HG02642 (cell line): ENCODE measurements around the gene TBX1.

Source experiments
- ATAC-seq: cut with Tn5 transposase; IDR thresholded peaks from one replicate; pipeline ENCODE4 v1.9.1; 2021; ENCODE audit warnings: mild to moderate bottlenecking; ENCODE audit not compliant: unreplicated experiment, poor library complexity

TBX1 gene

DNA sequence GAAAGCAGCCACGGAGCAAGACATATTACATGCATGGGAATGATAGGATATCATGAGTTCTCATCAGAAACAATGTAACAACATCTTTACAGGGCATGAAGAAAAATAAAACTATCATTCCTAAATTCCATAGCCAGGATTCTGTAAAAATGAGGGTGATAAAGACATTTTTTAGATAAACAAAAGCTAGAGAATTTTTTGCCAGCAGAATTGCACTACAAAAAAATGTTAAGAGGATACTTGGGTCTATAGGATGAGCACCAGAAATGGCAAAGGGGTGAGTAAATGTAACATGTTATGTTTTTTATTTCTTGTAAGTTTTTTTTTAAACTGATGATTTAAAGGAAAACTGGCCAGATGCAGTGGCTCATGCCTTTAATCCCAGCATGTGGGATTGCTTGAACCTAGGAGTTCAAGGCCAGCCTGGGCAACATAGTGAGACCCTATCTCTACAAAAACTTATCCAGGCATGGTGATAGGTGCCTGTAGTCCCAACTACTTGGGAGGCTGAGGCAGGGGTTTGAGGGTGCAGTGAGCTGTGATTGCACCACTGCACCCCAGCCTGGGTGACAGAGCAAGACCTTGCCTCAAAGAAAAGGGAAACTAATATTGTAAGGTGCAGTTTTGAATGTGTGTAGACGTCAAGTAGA, 33.2 kb downstream of the TBX1 start:
- no peak for ATAC-seq

DNA sequence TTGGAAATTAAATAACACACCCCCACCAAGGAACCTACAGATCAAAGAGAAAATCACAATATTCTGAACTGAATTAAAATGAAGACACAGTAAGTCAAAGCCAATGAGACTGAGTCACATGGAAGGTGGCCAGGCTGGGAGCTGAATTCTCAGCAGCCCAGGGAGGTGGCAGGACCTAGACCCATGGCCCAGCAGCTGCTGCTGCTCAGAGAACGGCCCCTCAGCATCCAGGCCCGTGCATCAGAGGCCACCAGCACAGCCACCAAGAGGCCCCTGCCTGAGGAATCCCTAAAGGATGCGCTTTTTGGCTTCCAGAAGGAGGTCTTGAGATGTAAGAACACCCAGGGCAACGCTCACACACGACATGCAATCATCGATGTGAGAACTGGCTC, 35.0 kb downstream of the TBX1 start:
- no peak for ATAC-seq

DNA sequence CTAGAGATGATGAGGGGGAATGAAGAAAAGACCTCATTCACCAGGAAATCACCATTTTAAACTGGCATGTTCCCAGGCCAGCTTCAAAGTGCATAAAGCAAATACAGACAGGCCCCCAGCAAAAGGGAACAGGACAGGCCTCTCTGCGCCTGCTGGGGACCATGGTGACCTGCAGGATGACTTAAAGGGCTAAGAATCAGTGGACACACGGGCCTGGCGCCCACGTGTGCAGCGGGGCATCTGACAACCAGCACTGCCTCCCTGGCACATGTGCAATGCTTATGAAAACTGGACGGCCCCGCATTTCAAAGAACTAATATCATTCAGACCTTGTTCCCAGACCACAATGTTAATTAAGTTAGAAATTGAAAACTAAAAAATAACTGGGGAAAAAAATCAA, 35.6 kb downstream of the TBX1 start:
- no peak for ATAC-seq

GRCh38 chr22:19797086-19798002, 36.8 kb downstream of the TBX1 start:
- ATAC-seq, result no peak

DNA sequence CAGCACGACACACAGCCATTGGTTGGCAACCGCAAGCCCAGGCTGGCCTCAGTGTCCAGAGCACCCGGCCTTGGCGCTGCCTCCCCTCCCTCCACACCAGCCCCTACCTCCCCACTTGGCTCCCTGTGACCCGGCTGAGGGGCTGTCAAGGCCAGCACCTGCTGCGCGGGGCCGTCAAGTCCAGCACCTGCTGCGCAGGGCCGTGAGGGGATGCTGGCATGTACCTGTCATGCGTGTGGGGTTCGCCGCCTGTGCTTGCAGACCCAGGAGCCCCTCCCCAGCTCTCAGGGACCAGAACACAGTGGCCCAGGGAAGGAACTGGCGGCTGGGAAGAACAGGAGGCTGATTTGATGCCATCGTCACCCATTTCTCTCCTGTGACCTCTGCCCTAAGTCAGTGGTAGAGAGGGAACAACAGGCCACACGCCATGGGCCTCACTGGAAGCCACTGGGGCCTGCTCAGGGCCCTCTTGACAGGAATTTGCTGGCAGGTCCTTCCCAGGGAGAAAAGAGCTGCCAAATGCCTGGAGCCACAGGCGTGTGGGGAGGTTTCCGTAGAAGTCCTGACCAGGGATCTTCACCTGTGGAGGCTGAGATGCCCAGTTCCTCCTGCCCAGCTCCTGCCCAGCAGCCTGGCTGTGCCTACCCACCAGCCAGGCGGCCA, 37.6 kb downstream of the TBX1 start:
- no peak for ATAC-seq

- ATAC-seq, result no peak
Observed at GRCh38 chr22:19798891-19799293, 38.3 kb downstream of the TBX1 start.

DNA sequence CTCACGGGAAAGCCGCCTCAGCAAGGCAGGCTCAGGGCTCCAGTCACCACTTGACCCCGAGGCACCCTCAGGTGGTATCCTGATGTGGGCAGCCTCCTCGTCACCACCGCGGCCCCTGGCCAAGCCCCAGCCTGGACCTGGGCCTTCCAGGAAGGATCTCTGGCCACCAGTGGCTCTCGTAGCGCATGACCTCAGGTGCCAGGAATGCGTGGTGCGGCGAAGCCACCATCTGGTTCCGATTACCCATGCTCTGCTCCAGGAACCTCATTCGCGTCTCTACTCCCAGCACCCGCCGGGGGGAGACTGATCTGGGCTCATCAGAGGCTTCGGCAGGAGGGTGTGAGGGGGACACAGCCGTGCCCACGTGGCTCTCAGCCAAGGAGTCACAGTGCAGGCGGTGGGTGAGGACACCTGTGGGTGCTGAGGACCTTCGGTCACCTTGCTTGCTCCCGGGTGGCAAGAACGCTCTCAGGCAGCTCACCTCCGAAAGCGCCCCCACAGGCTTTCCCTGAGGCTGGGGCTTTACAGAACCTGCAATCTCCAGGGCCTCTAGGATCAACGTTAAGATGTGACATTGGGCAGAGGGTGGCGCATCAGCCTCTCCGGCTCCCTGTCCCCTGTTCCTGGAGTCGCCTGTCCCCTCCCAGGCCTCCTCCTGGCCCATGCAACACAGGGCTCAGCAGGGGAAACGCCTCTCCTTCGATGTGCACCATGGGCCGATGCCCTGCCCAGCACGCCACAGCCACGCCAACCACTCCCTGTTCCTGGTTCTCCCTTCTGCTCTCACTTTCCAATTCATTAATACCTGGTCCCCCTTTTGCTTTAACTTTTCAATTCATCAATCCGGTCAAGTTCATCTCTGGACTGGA, 39.0 kb downstream of the TBX1 start:
- ATAC-seq, result no peak

- ATAC-seq, result no peak
Observed at GRCh38 chr22:19800306-19800705, 39.7 kb downstream of the TBX1 start.

GRCh38 chr22:19800761-19801244, 40.2 kb downstream of the TBX1 start:
- ATAC-seq, result no peak

- ATAC-seq, result no peak
Observed at GRCh38 chr22:19801340-19802000, 40.9 kb downstream of the TBX1 start.

DNA sequence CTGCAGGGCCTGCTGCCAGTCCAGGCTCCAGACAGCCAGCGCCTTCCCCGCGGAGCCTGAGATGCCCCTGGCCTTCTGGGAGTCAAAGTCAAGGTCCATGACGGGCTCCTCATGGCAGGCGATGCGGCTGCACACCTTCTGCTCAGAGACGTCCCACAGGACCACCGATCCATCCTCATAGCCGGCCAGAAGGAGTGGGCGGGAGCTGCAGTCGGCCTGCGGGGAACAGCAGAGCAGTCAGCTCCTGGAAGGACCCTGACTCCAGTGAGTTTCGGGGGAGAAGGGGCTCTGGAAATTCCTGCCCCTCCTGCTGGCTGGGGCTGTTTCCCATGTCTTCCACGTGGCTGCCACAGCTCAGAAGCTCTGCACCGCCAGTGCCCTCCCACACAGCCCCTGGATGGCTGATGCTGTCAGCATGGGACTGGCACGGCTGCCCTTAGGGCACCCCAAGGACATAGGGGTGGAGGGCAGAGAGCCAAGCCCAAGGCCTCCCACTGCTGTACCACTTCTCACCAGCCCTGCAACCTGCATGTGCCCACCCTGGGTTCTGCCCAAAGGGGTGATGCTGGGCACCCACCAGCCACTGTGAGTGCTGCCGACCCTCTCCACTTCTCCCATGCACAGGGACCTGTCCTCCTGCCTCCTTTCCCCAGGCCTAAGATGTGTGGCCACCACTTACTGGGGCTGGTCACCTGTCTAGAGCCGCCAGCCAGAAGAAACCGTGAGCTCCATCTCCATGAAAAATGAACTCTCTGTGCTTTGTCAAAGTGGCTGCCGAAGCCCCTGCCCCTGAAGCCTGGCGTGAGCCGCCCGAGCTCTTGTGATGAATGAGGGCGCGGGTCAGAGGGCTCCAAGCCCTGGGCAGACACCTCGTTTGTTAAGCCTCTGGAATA, 41.7 kb downstream of the TBX1 start:
- ATAC-seq, result no peak

DNA sequence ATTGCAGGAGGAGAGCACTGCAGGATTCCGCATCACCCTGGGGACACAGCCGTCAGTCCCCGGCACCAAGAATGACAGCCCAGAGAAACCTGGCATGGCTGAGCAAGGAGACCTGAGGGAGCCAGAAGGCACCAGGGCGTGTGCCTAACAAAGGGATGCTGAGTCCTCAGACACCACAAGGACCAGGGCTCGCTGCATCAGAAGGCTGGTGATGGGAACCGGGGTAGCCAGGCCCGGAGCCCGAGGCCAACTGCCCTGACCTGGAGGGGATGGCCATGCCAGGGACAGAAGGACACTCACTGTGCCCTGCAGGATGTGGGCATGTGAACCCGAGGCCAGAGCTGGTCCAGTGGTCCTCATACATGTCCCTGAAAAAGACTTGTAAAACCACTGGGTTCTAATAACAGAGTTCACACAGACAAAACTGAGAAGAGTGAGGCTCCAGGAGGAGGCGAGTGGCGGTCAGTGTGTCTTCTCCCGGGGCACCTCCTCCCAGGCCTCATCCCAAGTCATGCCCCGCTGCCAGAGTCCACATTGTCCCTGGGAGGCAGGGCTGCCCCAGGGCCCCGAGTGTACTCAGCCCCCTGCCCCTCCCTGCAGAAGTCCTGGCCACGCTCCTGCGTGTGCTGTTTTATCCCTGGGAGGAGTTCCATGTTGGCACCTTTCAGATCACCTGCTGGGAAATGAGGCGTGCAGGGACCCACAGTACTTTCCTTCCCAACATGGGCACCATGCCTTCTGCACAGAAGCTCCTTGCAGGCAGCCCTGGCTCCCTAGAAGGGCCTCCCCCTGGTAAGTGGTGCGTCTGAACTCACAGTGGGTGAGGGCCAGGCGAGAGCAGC, 42.5 kb downstream of the TBX1 start:
- ATAC-seq, result no peak

DNA sequence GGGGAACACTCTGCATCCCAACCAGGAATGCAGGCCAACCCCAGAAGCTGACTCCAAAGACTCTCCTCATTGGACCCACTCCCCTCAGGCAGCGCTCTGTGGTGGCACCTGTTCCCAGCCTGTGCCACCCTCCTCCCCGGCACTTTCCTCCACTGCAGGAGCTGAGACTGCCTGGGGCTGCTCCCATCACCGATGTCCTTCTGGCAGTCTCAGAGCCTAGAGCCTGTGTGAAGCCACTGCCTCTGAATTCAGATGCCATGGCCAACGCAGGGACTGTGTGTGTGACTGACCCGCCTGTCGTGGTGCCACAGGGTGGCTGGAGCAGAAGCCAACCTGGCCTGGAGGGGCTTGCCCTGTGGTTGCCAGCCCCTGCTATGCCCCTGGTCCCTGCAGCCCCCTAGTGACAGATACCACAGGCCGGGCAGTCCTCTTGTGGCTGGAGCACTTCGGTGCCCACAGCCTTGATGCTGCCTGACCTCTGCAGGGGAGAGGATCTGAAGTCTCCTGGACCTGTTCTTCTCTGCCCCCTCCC, 43.2 kb downstream of the TBX1 start:
- no peak for ATAC-seq

GRCh38 chr22:19805821-19806212, 45.2 kb downstream of the TBX1 start:
- no peak for ATAC-seq

DNA sequence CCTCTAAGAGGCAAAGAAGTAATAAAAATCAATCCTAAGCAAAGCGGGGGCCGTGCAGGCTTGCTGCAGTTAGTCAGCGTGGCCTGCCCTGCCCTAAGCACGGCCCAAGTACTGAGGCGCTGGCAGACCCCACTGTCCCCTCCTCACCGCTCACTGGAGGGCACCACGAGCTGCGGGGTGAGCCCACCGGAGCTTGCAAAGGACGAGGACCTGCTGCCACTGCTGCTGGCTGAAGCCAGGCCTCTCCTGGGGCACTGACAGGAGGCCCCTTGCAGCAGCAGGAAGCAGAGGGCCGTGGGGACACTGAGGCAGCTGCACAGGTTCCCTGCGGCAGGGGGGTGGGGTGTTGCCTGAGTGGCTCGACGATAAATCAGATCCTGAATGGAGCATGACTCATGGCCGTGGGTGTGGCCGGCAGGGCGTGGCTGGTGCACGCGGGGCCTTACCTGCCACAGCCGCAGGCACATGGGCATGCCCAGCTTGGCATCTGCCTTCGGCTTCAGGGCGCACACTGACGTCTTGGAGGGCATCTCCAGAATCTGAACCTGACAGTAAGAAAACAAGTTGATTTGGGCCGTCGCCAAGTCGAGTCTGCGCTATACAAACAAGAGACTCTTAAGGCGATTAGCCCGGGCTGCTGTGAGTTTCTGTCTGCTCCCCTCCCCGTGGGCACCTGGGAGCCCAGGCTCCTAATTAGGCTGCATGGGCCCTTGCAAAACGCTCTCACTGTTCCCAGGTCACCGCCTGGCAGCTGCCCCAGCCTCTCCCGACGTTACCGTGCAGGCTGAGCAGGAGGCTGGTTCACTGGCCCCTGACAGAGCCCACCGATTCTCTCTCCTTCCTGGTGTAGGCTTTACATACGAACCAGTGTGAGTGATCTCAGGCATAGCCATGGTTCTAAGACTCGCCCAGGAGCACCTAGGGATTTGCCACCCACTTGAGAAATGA, 45.9 kb downstream of the TBX1 start:
- no peak for ATAC-seq

DNA sequence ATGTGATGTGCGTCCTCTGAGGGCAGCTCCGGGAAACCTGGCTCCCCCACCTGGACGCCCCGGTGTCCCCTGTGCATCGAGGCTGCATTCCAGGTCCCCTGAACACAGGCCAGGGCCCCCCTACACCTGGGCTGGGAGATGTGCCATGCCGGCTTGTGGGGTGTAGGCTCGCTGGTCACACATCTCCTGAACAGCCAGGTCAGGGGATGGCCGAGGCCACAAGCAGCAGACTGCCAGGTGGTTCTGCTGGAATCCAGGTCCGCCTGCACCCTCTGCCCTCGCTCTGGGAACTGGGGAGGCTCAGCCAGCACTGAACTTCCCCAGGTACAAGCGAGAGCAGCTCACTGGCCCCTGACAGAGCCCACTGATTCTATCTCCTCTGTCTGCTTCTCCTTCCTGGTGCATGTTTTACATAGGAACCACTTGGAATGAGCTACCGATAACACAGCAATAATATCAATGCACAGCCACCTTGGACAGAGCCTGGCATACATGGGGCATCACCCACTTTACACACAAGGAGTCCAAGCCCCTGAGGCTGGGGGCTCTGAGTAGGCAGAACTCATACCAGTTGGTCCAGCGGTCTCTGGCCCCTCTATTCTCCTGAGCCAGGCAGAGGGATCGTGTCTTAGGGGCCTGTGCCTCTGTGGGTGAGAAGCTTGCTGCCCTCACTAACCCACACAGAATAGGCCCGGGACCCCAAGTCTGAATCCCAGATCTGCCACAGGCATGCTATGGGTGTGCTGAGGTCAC, 46.8 kb downstream of the TBX1 start:
- ATAC-seq, result no peak
